GM18505 (cell line): ENCODE results near the gene TUBB4B.

Experiments
- ATAC-seq: cut with Tn5 transposase; IDR thresholded peaks from one replicate; pipeline ENCODE4 v1.9.1; 2021; ENCODE audit not compliant: unreplicated experiment
- POLR2A ChIP-seq: IDR thresholded peaks from 4 replicates; pipeline ENCODE4 v1.6.1; 2011; ENCODE audit warnings: borderline replicate concordance; ENCODE audit not compliant: insufficient read depth, insufficient read length; ENCODE audit errors: extremely low read depth

Gene TUBB4B

GRCh38 chr9:137200311-137201204 lies 40.5 kb upstream of the TUBB4B start, which contains the start of gene TPRN:
TPRN (minus strand) TSS chr9:137200741; CDS start chr9:137200711, 30 bp downstream.
- TF ChIP-seq POLR2A: peak; percentile 89
- ATAC-seq: peak; percentile 83

- TF ChIP-seq POLR2A: no peak
- ATAC-seq: no peak
These were observed 39.8 kb upstream of the TUBB4B start for GRCh38 chr9:137201205-137201868.

- no peak for ATAC-seq
- no peak for TF ChIP-seq POLR2A
These were observed 38.1 kb upstream of the TUBB4B start for GRCh38 chr9:137202966-137203365.

- ATAC-seq: no peak
- no peak for TF ChIP-seq POLR2A
These were observed 36.4 kb upstream of the TUBB4B start for GRCh38 chr9:137204731-137205125.

GRCh38 chr9:137205126-137206069 lies 35.7 kb upstream of the TUBB4B start, which contains the start of the genes NDOR1 and TMEM203:
NDOR1 (plus strand) TSS chr9:137205700; CDS start chr9:137205778, 78 bp downstream.
TMEM203 (minus strand) TSS chr9:137205648; CDS start chr9:137205414, 234 bp downstream.
- peak; percentile 89 for TF ChIP-seq POLR2A
- ATAC-seq: peak; percentile 39

- no peak for TF ChIP-seq POLR2A
- no peak for ATAC-seq
These were observed 34.5 kb upstream of the TUBB4B start for GRCh38 chr9:137206602-137207001.

- no peak for TF ChIP-seq POLR2A
- ATAC-seq: no peak
These were observed 29.6 kb upstream of the TUBB4B start for GRCh38 chr9:137211532-137211931.

GRCh38 chr9:137212520-137212919 lies 28.6 kb upstream of the TUBB4B start:
- no peak for TF ChIP-seq POLR2A
- no peak for ATAC-seq

GRCh38 chr9:137213160-137214060 lies 27.7 kb upstream of the TUBB4B start:
- ATAC-seq: no peak

GRCh38 chr9:137214620-137215019 lies 26.5 kb upstream of the TUBB4B start:
- ATAC-seq: no peak

More at GRCh38 chr9:137213160-137214060, 27.7 kb upstream of the TUBB4B start:
- no peak for TF ChIP-seq POLR2A

GRCh38 chr9:137215196-137215986 lies 25.7 kb upstream of the TUBB4B start:
- ATAC-seq: no peak
- no peak for TF ChIP-seq POLR2A

More at GRCh38 chr9:137214620-137215019, 26.5 kb upstream of the TUBB4B start:
- TF ChIP-seq POLR2A: no peak
